H9 (cell line): Measurements from ENCODE around the gene RBKS. TPM values are rescaled to one million over a fixed set of nuclear protein-coding genes. Genes with fewer than 3 reads are reported as not detected.

Experiments
- DNase-seq: peaks from one replicate; pipeline ENCODE4 v3.0.0-alpha.2; 2017
- H2AFZ ChIP-seq: one replicate; pipeline ENCODE4 v1.6.1; 2013; ENCODE audit warnings: mild to moderate bottlenecking, low read length, control low read depth, moderate library complexity
- H2AK5ac ChIP-seq: 2 replicates; pipeline ENCODE4 v1.6.1; 2013; ENCODE audit warnings: low read length, control low read depth, mixed read lengths; ENCODE audit not compliant: insufficient read length
- H2BK120ac ChIP-seq: one replicate; pipeline ENCODE4 v1.6.1; 2013; ENCODE audit warnings: low read depth, mild to moderate bottlenecking, low read length, control low read depth, inconsistent platforms; ENCODE audit not compliant: poor library complexity, severe bottlenecking
- H2BK12ac ChIP-seq: 2 replicates; pipeline ENCODE4 v1.6.1; 2013; ENCODE audit warnings: low read length, control low read depth, mixed read lengths, low read depth; ENCODE audit not compliant: insufficient read length
- H2BK15ac ChIP-seq: 2 replicates; pipeline ENCODE4 v1.6.1; 2013; ENCODE audit warnings: low read depth, low read length, control low read depth
- H2BK20ac ChIP-seq: one replicate; pipeline ENCODE4 v1.6.1; 2013; ENCODE audit warnings: low read depth, mild to moderate bottlenecking, low read length, control low read depth, inconsistent platforms; ENCODE audit not compliant: poor library complexity, severe bottlenecking
- H2BK5ac ChIP-seq: 2 replicates; pipeline ENCODE4 v1.6.1; 2013; ENCODE audit warnings: low read length, control low read depth, mixed read lengths; ENCODE audit not compliant: insufficient read length
- H3K14ac ChIP-seq: 2 replicates; pipeline ENCODE4 v1.6.1; 2013; ENCODE audit warnings: low read length, control low read depth; ENCODE audit not compliant: insufficient read depth
- H3K18ac ChIP-seq: 2 replicates; pipeline ENCODE4 v1.6.1; 2013; ENCODE audit warnings: low read depth, mild to moderate bottlenecking, mixed read lengths, low read length, control low read depth; ENCODE audit not compliant: insufficient read length
- H3K23ac ChIP-seq: 2 replicates; pipeline ENCODE4 v1.6.1; 2013; ENCODE audit warnings: low read length, control low read depth, mixed read lengths, low read depth; ENCODE audit not compliant: insufficient read length
- H3K23me2 ChIP-seq: 2 replicates; pipeline ENCODE4 v1.6.1; 2013; ENCODE audit warnings: low read depth, mild to moderate bottlenecking, mixed read lengths, low read length, control low read depth; ENCODE audit not compliant: insufficient read length, poor library complexity, severe bottlenecking
- H3K27ac ChIP-seq: 2 replicates; pipeline ENCODE4 v1.5.1; 2013; ENCODE audit warnings: low read length, control low read depth, mixed read lengths, low read depth; ENCODE audit not compliant: insufficient read length
- H3K27me3 ChIP-seq: 2 replicates; pipeline ENCODE4 v1.6.1; 2013; ENCODE audit warnings: low read length, control low read depth, inconsistent platforms; ENCODE audit not compliant: insufficient read depth
- H3K4ac ChIP-seq: 2 replicates; pipeline ENCODE4 v1.6.1; 2013; ENCODE audit warnings: low read depth, mild to moderate bottlenecking, control low read depth, inconsistent platforms, low read length, moderate library complexity
- H3K4me1 ChIP-seq: 2 replicates; pipeline ENCODE4 v1.6.1; 2013; ENCODE audit warnings: low read length, control low read depth, inconsistent platforms; ENCODE audit not compliant: insufficient read depth
- H3K4me2 ChIP-seq: 2 replicates; pipeline ENCODE4 v1.6.1; 2013; ENCODE audit warnings: low read length, control low read depth, mixed read lengths; ENCODE audit not compliant: insufficient read length, insufficient read depth
- H3K56ac ChIP-seq: 2 replicates; pipeline ENCODE4 v1.6.1; 2013; ENCODE audit warnings: low read depth, mild to moderate bottlenecking, mixed read lengths, low read length, control low read depth; ENCODE audit not compliant: insufficient read length
- H3K79me1 ChIP-seq: 2 replicates; pipeline ENCODE4 v1.6.1; 2013; ENCODE audit warnings: low read depth, mild to moderate bottlenecking, moderate library complexity, low read length, control low read depth, inconsistent platforms; ENCODE audit not compliant: insufficient read depth, poor library complexity, severe bottlenecking
- H3K79me2 ChIP-seq: 2 replicates; pipeline ENCODE4 v1.6.1; 2013; ENCODE audit warnings: low read length, control low read depth, inconsistent platforms; ENCODE audit not compliant: insufficient read depth
- H3K9ac ChIP-seq: 2 replicates; pipeline ENCODE4 v1.6.1; 2013; ENCODE audit warnings: low read length, control low read depth, mixed read lengths; ENCODE audit not compliant: insufficient read length; ENCODE audit errors: extremely low read depth
- H3K9me3 ChIP-seq: one replicate; pipeline ENCODE4 v1.6.1; 2013; ENCODE audit warnings: low read depth, low read length, inconsistent platforms; ENCODE audit not compliant: control insufficient read depth
- H3T11ph ChIP-seq: one replicate; pipeline ENCODE4 v1.6.1; 2013; ENCODE audit warnings: mild to moderate bottlenecking, low read length, control low read depth, inconsistent platforms
- H4K20me1 ChIP-seq: one replicate; pipeline ENCODE4 v1.6.1; 2013; ENCODE audit not compliant: control insufficient read depth, insufficient read length, insufficient read depth
- H4K5ac ChIP-seq: 2 replicates; pipeline ENCODE4 v1.6.1; 2013; ENCODE audit warnings: low read depth, mild to moderate bottlenecking, mixed read lengths, low read length, control low read depth; ENCODE audit not compliant: insufficient read length
- H4K8ac ChIP-seq: replicated peaks from 2 replicates; pipeline ENCODE4 v1.6.1; 2013; ENCODE audit warnings: low read length, control low read depth, mixed read lengths, low read depth; ENCODE audit not compliant: insufficient read length
- H4K91ac ChIP-seq: 2 replicates; pipeline ENCODE4 v1.6.1; 2013; ENCODE audit warnings: low read depth, mild to moderate bottlenecking, moderate library complexity, mixed read lengths, low read length, control low read depth; ENCODE audit not compliant: insufficient read length
- H3K27ac Mint-ChIP-seq, 3 experiments: 2 replicates in 2 of 3; 3 replicates in 1 of 3; pipeline ENCODE4 v1.8.0; 2020 to 2021; ENCODE audit warnings: mixed read lengths in 3 of 3, mild to moderate bottlenecking in 1 of 3, moderate library complexity in 1 of 3
- H3K27me3 Mint-ChIP-seq: 2 replicates; pipeline ENCODE4 v1.8.0; 2021; ENCODE audit warnings: low read depth, mild to moderate bottlenecking, moderate library complexity, mixed read lengths
- H3K36me3 Mint-ChIP-seq, 3 experiments: 2 replicates in 2 of 3; 3 replicates in 1 of 3; pipeline ENCODE4 v1.8.0; 2020 to 2021; ENCODE audit warnings: low read depth in 3 of 3, mixed read lengths in 3 of 3; ENCODE audit not compliant: insufficient read depth in 1 of 3
- H3K4me1 Mint-ChIP-seq, 2 experiments: 2 replicates each; pipeline ENCODE4 v1.8.0; 2020; ENCODE audit warnings: mixed read lengths in 2 of 2
- H3K4me3 Mint-ChIP-seq, 2 experiments: 2 replicates in 1 of 2; 3 replicates in 1 of 2; pipeline ENCODE4 v1.8.0; 2020 to 2021; ENCODE audit warnings: mild to moderate bottlenecking in 2 of 2, mixed read lengths in 2 of 2, moderate library complexity in 1 of 2
- H3K9me3 Mint-ChIP-seq, 2 experiments: 2 replicates in 1 of 2; 3 replicates in 1 of 2; pipeline ENCODE4 v1.8.0; 2020; ENCODE audit warnings: mild to moderate bottlenecking in 2 of 2, mixed read lengths in 2 of 2, moderate library complexity in 1 of 2
- CTCF ChIP-seq: fragments of 200-600 bp; sonication (generic); conservative IDR thresholded peaks from 3 replicates; pipeline ENCODE4 v1.8.0; 2021; ENCODE audit warnings: antibody characterized with exemption, mild to moderate bottlenecking
- WGBS: extraction: QIAGEN DNeasy Blood & Tissue Kit; methylation state at CpG from one replicate; pipeline ENCODE4 v1.1.7; 2013; ENCODE audit warnings: missing lambda C conversion rate, low lambda C conversion rate, mixed read lengths; ENCODE audit not compliant: insufficient read length; ENCODE audit errors: extremely low coverage; 5-methylcytosine and 5-hydroxymethylcytosine counted together
- total RNA-seq: library from RNA; stranded (reverse); gene quantifications from 2 replicates; pipeline ENCODE4 v1.2.1, GENCODE V29; 2021

RBKS gene
- total RNA-seq, 1 experiment from 2014 or later = 2.3 TPM

- no peak overlapping the region for H3K4me2 ChIP-seq
- Mint-ChIP-seq H3K4me3 (no peak overlapping the region), H3K36me3 (no peaks in the 10 kb centered on the region), H3K27me3 (peaks cover 2% of the 10 kb centered on the region; the same call in 1 of the 2 replicates), H3K4me1 (no peaks in the 10 kb centered on the region), H3K9me3 (no peaks in the 10 kb centered on the region; a peak in 1 of 5 replicates), H3K27ac (no peak overlapping the region)
- no peaks in the 10 kb centered on the region for H3K23me2 ChIP-seq
- no peaks in the 10 kb centered on the region for H3K9me3 ChIP-seq
- no peak for DNase-seq
- H2BK5ac ChIP-seq = no peak overlapping the region
- H4K20me1 ChIP-seq = no peaks in the 10 kb centered on the region
- H3K18ac ChIP-seq = no peak overlapping the region
- H3K79me1 ChIP-seq = no peaks in the 10 kb centered on the region
- H4K91ac ChIP-seq = no peak overlapping the region
- no CpG with 5 or more reads among the region's 2 CpGs for WGBS
- H3K23ac ChIP-seq = no peak overlapping the region
- H2BK12ac ChIP-seq = no peak overlapping the region
- no peak overlapping the region for H4K8ac ChIP-seq
- H3K56ac ChIP-seq = no peak overlapping the region
- H3K14ac ChIP-seq = no peak overlapping the region
- no peak overlapping the region for H3K9ac ChIP-seq
- no peak overlapping the region for H4K5ac ChIP-seq
- H2BK15ac ChIP-seq = no peak overlapping the region
- H3K27me3 ChIP-seq = no peaks in the 10 kb centered on the region
- H2AFZ ChIP-seq = no peak overlapping the region
- TF ChIP-seq CTCF = no peak
- no peak overlapping the region for H2BK120ac ChIP-seq
- no peak overlapping the region for H3T11ph ChIP-seq
- H2BK20ac ChIP-seq = no peak overlapping the region
- H3K4me1 ChIP-seq = no peaks in the 10 kb centered on the region
- no peaks in the 10 kb centered on the region for H3K79me2 ChIP-seq
- H2AK5ac ChIP-seq = no peak overlapping the region
- H3K27ac ChIP-seq = no peak overlapping the region
- H3K4ac ChIP-seq = no peak overlapping the region
Measured at GRCh38 chr2:27832396-27832795, 57.8 kb downstream of the RBKS start.
